Skin of body (tissue), 2 donors: ENCODE results near the gene FGD5. TPM values are rescaled to one million over a fixed set of nuclear protein-coding genes. Genes with fewer than 3 reads are reported as not detected.

Source experiments
- DNase-seq: peaks from one replicate; lab custom pipeline; 2025; lab: John Stamatoyannopoulos, UW
- total RNA-seq: library from RNA; depleted of rRNA; stranded (reverse); fragments of >200 nt; gene quantifications from one replicate; pipeline ENCODE4 v1.2.3, GENCODE V29; 2014

The FGD5 gene
- total RNA-seq, 1 donor from 2014 or later, result 14.9 TPM

DNA sequence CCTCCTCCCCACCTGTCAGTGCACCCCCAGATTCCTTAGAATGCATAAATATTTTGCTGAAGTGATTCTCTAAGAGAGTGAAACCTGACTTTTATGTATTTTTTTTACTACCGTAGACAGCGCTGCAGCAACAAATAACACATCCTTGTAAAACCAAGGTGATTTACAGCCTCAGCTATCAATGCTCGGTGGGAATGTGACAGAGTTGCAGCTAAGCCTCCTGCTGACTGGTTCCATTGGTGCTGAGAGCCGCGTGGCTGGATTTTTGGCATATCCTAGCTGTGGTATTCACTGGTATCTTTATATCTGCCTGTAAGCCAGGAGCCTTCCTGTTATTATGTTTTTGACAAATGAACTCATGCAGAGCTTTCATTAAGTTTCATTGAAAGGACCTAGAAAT, 11.0 kb downstream of the FGD5 start:
- no peak for DNase-seq

DNA sequence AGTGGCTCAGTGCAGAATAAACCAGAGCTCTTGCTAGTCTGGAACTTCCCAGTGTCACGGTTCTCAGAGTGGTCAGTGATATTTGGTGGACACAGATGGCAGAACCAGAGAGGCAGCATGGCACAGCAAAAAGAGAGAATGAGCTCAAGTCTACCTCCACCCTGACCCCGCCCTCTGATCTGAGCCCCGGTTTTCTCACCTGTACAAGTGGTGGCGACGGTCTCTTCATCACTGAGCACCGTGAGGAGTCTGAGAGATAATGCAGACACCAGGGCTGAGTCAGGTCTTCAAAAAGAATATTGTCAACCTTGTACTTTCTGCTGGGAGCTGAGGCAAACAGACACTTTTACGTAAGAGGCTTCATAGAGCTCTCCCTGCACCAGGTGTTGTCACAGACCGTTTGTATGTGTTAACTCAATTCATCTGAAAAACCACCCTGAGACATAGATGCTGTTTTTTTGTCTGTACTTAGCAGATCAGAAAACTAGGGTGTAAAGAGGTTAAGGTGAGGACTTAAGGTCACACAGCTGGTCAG, 13.2 kb downstream of the FGD5 start:
- no peak for DNase-seq

DNA sequence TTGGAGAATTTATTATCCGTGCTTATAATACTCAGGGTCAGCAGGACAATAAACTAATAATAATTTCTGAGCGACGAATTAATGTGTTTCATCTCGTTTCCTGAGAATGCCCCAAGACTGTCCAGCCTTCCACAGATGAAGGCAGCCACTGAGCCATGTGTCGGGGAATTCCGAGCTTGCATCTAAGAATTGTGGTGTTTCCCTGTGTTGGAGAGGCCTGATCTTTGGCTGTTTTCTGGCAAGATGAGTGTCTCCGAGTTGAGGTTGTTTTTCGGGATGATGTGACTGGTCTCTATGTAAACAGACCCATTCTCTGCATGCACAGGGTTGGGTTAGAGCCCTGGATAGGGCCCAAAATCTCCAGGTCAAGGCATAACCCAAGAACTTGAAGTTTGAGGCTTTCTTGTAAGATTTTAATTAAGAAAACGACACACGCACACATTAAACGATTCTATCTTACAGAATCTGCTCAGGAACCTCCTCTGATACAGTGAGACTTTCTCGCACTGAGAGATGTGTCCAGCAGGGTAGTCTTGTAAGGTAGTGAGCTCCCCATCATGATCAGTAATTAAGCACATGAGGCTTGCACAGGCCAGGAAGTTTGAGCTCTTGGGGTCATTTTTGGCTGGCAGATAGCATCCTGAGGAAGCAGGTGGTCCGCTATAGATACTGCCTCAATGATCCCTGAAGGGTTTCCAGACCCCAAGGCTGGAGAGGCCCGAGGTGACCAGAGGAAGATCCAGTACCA, 14.4 kb downstream of the FGD5 start:
- no peak for DNase-seq

DNA sequence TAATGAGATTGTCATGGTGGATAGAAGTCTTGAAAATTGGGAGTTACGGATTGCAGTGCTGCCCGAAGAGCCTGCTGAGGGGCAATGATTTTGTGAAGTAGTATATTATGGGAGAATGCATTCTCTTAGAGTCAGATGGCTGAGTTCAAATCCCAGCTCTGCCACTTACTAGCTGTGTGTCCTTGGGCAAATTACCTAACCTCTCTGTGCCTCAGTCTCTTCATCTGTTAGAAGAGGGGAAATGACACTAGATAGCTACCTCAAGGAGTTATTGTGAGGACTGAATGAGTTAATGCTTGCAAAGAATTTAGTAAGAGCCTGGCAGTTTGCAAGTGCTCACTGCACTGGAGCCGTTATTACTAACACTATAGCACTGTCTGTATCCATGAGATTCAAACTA, 15.4 kb downstream of the FGD5 start:
- DNase-seq, result no peak

DNA sequence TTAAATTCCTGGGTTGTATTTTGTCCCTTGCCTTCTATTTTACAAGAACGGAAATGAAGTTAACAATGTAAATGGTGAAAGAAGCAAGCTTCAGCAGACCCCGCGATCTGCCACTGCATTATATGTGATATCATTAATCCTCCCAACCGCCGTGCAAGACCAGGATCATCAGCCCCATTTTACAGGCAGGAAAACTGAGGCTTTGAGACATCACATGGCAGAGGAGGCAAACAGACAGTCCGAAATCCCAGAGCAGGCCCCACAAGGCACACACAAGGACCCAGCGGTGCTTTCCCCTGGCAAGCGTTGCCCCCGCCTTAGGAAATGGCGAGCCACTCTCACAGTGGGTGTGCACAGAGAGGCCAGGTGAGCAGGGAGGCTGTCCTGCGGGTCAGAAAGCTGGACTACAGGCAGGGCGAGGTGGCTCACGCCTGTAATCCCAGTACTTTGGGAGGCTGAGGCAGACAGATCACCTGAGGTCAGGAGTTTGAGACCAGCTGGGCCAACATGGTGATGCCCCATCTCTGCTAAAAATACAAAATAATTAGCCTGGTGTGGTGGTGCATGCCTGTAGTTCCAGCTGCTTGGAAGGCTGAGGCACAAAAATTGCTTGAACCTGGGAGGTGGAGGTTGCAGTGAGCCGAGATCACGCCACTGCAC, 16.2 kb downstream of the FGD5 start:
- no peak for DNase-seq

DNA sequence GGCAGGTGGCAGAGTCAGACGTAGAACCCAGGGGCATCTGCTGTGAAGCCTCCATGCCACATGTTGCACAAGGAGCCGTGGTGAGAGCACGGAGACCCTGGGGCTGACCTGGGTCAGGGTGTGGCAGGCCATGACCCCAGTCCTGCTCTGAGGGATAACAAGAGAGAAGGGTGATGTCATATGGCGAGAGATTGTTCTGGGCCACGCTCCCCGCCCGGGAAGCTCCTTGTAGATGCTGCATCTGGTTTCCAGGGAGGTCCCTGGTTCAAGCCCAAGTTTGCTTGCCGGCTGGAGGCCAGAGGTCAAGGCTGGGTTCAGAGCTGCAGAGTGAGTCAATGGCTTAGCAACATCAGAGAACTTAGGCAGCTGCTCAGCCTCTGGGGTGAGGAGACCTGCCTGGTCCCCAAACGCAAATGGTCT, 17.3 kb downstream of the FGD5 start:
- no peak for DNase-seq

DNA sequence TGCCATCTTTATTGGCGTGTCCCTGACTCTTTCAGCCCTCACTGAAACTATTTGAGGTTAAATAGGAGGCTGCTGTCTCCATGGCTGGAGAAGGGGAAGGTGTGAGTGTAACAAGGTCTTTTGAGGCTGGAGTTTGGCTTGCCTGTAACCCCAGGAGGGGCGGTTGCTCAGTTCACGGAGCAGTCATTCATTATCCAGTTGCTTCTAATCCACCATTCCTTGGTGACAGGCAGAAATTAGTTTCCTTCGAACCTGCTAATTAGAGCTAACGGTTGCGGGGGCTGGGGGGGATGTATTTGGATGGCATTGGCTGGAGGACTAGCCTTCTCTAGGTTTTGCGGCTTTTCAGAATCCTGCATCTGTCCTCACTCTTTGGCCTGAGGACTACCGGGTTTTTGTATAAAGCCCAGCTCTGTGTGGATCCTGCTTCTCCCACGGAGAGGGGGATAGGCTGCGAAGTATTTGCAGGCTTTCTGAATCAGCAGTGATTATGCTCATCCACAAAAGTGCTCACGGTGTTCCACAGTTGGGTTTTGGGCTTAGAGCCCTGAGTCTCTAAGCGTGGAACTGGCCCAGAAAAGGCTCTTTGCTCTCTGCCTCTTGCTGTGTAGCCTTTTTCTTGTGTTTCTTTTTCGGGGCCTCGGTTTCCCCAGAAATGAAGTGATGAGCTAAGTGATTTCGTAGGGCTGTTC, 18.6 kb downstream of the FGD5 start:
- DNase-seq, result no peak

DNA sequence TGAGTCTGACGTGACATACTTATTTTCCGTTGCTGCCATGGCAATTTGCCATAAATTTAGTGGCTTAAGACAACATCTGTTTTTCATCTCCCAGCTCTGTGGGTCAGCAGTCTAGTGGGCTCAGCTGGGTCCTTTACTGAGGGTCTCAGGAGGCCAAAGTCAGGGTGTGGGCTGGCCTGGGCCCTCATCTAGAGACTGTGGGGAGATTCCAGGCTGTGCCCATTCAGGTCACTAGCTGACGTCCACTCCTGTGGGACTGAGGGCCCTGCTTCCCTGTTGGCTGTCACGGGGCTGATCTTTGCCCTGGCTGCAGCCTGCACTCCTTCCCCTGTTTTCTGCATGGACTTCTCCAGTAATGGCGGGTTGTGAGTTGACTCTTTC, 19.1 kb downstream of the FGD5 start:
- DNase-seq, result peak; percentile 31

DNA sequence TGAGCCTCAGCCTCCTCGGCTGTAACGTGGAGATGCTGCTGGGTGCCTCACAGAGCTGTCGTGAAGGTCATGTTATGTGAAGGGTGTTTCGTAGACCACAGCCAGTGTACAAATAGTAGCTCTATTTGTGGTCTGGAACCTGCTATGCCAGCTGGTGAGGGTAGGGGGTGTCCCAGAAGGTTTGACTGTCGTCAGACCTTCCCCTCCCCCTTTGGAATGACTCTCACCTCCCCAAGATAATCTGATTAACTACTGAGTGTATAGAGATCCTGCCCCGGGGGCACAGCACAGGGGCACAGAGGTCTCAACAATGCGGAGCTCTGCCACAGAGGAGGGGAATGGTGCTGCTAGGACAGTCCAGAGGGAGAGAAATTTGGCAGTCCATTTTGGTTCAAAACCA, 20.5 kb downstream of the FGD5 start:
- no peak for DNase-seq

DNA sequence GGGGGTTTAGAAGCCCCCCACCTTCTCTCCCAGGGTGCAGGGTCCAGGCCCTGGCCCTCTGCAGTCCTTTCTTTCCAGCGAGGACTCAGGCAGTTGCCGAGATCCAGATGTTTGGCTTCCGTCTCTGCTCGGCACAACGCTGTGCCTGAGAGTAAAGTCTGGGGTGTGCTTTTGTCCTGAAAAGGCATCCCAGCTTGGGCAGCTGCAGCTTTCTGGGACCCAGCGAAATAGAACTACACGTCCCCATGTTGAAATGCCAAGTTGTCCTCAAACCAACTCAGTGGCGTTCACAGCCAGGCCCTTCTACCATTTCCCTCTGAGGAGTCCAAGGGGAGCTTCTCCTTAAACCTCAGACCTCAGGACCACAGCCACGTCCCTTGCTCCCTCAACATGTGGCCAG, 23.1 kb downstream of the FGD5 start:
- DNase-seq, result peak; percentile 10

DNA sequence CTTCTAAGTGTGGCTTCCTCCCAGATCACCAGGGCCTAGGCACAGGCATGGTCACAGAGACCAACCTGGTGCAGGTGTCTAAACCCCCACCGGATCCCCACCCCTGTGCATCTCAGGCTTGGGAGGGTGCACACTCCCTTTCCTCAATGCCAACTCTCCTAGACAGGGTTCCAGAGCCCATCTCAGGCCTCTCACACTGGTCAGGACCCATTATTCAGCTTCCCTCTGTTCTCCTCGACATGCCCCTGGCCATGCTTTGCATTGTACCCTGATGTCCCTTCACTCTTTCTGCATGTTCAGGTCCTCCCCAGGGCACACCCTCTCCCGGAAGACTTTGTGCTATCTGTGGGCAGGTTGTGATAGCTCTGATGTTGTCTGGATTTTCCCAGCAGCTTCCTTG, 23.5 kb downstream of the FGD5 start:
- DNase-seq, result no peak

DNA sequence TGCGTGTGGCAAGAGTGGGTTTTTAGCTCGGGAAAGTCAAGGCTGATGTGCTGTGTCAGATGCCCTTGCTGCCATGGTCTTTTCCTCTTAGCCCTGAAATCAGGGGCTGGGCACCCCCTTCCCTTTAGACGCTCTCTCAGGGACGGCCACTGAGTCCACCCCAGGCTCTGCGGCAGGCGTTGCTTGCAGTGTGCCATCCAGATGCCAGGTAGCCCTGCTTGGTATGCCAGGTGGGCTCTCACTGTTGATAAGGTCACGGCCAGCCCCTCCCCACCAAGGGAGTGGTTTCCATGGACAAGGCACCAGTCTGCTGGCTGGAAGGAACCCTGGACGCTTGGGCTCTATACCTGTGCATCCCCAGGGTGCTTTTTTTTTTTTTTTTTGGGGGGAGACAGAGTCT, 24.6 kb downstream of the FGD5 start:
- DNase-seq, result no peak

DNA sequence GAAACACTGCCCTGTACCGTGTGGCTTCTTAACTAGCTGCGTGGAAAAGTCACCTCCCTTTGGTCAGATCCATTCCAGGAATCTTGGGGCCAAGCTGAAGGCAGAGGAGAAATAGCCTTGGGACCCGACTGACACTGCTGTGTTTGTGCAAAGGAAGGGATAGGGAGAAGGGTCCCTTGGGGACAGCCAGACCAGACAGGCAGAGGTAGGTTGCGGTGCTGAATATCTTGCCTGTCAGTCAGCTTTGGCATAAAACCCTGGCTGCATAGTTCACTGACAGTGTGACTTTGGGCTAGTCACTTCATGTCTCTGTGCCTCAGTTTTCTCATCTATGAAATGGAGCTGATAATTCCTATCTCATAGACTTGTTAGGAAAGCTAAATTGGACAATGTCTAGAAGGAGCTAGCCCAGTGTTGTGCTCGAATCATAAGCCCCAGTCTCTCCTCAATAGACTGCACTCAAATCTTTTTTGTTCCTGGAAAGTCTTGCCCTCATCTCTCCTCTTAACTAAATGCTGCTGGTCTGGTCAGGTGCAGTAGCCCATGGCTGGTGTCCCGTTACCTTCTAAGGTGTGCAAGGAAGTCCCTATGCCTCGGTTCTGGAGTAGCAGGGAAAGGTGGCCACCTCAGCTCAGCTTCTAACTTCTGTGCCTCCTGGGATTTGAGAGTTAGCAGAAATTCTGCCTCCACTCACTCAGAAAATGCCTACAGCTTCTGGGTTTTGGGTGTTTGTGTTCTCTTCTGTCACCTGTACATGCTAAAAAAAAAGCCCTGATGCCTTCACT, 25.8 kb downstream of the FGD5 start:
- DNase-seq, result no peak

DNA sequence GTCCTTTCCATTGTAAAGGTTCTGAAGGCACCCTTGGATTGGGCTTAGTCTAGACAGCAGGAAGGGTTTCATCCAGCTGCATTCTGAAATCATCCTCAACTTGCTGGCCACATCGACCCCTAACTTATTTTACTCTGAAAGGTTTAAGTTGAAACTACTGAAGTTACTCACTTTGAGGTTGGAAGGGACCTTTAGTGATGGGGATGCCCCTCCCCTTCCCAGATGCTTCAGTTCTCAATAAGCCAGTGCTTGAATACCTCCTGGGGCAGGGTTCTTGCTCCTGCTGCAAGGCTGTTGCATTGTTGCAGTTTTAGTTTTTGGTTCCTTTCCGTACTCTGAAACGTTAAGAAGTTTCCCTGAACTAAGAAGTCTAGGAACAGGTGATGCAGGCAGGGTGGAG, 26.4 kb downstream of the FGD5 start:
- DNase-seq, result no peak

DNA sequence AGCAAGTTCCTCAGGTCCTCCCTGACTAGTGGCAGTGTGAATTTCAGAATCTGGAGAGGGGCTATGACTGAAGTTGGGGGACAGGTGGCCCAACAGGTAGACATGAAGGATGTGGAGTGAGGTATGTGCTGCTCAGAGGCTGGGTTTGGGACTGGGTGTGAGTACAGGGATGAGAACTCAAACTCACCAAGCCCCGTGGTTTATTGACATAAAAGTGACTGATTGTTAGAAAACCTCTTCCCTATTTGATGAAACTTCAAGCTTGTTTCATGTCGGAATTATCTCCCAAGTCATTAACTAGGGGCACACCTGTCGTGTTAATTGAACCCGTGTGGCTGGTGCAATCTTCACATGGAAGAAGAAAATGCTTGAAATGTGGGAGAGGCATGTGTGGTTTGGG, 27.1 kb downstream of the FGD5 start:
- no peak for DNase-seq

DNA sequence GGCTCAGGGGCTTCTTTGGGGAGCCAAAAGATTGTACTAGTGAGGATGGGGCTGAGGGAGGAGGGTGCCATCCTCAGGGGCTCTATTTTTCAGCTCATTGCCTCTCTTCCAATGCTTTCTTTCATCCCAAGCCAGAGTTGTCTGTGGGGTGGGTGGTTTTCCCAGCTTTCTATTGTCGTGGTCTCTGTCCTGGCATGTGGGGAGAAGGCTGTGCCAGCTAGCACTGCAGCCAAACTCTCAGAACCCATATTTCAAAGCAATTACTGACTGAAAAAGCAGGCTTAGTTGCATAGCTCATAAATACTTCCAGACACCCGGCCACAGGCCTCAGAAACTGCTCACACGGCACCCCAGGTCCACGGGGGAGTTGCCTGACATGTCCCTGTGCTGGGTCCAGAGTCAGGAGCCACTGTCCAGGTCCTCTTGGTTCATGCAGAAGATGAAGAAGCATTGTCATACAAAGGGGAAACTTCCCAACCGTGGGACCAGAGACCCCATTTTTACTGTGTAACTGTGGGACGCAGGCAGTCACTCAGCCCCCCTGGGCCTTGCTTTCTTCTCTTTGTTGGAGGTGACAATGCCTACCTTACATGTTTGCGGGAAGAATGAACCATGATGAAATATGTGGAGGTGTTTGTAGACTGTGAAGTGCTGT, 27.6 kb downstream of the FGD5 start:
- peak; percentile 41 for DNase-seq

DNA sequence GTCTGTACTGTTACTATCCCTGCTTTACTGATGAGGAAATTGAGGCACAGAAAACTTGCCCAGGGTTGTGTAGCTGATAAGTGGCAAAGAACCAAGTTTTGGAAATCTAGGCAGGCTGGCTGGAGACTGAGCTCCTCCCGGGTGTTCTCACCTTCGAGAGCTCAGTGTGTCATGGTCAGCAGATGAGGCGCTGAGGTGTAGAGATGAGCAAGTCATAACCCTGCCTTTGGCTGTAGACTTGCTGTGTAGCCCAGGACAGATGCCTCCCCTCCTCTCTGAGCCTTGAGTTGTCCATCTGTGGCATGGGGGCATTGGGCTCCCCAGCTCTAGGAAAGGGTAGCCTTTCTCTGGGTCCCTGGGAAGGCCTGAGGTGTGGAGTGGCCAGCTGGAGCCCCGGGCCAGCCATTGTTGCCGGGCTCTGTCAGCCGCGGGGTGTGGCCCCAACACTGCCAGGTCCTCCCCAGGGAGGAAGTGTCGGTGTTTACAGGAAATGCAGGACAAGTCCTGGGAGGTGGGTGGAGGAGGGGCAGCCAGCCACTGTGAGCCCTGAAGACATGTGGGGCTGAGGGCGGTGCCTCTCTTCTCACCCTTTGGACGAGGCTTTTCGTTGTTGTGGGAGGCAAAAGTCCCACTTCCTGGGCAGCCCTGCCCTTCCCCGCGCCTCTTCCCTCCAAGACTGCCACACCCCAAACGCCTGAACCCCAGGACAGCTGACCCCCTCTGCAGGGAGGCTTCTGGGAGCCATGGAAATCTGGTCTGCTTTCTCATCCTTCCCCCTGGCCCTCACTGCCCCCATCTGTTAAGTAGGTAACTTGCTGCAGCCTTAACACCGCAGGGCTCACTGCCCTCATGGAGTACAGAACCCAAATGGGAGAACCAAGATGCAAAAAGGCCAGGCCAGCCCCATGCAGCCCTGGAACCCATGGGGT, 29.1 kb downstream of the FGD5 start:
- no peak for DNase-seq

DNA sequence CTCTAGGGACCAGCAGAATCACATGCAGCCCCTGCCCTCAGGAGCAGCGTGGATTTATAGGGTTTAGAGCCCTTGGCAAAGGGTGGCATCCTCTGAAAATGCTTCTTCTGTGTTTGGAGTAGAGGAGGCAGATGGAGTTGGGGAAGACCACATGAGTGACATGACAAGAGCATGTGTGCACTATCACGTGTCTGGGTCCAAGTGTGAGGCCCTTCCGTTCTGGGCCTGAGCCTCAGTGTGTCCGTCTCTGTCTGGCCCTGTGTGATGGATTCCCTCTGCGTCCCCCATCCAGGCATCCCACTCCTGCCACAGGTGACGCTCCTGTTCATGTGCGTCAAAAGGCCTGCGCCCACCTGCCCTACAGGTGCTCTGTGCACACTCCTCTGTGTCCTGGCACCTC, 30.1 kb downstream of the FGD5 start:
- DNase-seq, result no peak

DNA sequence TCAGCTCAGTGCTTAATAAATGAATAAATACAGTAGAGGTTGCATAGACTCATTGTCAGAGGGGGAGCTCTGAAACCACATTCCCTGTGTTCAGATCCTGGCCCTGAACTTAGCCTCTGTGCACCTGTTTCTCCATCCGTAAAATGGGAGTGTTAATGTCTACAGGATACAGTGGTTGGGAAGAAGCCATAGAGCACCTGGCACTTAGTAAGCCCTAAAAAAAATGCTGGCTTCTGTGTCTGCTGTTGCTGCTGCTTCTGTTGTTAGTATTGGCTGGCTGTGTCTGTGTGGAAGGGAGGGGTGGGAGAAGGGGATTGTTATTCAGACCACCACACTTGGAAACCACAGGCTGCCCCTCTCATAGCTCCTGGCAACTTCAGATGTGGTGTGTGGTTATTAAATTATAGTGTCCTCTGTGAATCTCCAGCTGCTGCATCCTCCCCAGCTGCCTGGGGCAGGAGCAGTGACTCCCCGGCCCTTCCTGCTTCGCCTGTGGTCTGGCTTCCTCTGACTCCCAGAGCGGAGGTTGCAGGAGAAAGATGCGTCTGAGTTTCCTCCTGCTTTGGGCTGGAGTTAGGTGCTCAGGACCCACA, 31.0 kb downstream of the FGD5 start:
- peak; percentile 63 for DNase-seq
